ENCODE results near the gene CASK.
"Not testable (repeated sequence)": the region's sequence is repeated elsewhere in the genome, so short reads cannot be mapped to it uniquely, and the experiment has no call there.

The CASK gene

GRCh38 chrX:41543025-41543424 is 380.3 kb downstream of the CASK start:
- DNase-seq, result no peak

- DNase-seq, result no peak
These were observed 380.8 kb downstream of the CASK start for GRCh38 chrX:41542536-41542935.

- no peak for DNase-seq
These were observed 381.2 kb downstream of the CASK start for GRCh38 chrX:41542135-41542534.

- DNase-seq, result no peak
These were observed 382.0 kb downstream of the CASK start for GRCh38 chrX:41541386-41541785.

- DNase-seq, result no peak
These were observed 384.6 kb downstream of the CASK start for GRCh38 chrX:41538707-41539106.

DNA sequence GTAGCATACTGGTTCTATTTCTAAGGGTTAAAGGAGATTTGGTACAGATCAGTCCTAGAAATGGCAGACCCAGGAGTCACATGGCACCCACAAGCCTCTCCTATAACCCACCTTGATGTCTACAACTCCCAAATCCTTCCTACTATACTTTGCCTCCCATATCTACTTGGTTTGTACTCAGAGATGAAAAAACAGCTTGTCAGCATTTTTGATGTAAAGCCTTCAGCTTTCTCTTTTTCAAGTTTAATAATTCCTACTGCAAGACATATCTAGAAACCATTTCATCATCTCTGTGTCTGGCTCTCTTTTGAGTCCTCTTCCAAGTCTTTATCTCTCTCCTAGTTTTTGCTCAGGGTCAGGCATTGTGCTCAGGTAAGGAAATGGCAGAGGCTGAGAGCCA is 393.3 kb downstream of the CASK start:
- no peak for DNase-seq

DNA sequence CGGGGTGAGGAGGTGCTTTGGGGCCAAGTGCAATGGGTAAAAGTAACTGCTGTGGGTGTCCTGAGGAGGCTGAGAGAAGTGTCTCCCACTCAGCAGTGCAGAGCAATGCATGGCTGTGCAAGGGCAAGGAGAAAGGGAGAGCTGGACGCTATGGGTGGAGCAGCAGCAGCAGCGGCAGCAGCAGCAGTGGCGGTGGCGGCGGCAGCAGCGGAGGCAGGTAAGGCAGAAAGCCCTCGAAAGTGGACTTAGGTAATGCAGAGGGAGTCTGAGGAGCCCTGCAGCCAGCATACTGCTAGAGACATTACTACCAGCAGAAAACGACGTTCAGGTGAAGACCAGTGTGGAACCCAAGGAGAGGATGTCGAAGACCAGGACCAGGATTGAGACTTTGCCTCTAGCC is 394.1 kb downstream of the CASK start:
- DNase-seq, result no peak

GRCh38 chrX:41528784-41529183 is 394.6 kb downstream of the CASK start:
- DNase-seq, result no peak

- DNase-seq, result no peak
These were observed 396.4 kb downstream of the CASK start for GRCh38 chrX:41526925-41527324.

- no peak for DNase-seq
These were observed 397.1 kb downstream of the CASK start for GRCh38 chrX:41526271-41526670.

DNA sequence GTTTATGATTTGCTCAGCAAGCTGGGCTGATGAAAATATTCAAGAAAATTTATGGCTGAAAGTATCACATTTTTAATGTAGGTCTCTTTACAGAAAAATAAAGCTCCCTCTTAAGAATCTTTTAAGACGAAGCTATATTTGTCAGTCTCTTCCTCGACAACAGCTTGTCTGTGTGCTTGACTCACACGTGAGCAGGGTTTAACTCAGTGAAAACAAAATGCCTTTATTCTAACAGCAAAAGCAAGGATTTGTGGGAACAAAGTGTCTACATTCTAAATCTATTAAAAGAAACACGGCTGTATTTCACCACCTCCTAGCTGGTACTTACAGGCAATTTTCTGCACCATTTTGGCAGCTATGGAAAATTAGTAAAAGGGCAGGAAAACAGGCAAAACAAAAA is 400.7 kb downstream of the CASK start:
- no peak for DNase-seq

- DNase-seq, result no peak
These were observed 401.3 kb downstream of the CASK start for GRCh38 chrX:41522081-41522480.

DNA sequence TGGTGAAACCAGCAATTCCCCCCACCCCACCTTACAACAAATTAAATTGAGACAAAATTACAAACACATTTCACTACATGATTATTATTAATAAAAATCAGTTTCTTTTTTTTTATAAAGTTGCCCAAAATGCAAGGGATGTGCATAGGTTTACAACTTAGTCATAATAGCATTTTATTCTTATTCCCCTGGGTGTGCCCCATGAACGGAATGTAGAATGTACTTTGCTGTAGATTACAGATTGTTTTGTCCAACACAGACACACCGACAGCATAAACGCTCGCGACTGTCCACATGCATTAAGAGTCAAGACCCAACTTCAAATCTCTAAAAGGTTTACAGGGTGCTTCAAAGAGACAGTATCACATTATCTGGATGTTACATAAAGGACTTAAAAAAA is 403.9 kb downstream of the CASK start:
- no peak for DNase-seq

- DNase-seq, result no peak
These were observed 404.5 kb downstream of the CASK start for GRCh38 chrX:41518841-41519220.

- DNase-seq, result no peak
These were observed 405.1 kb downstream of the CASK start for GRCh38 chrX:41518127-41518840.

- no peak for DNase-seq
These were observed 406.2 kb downstream of the CASK start for GRCh38 chrX:41516999-41517765.

GRCh38 chrX:41516456-41516855 is 406.9 kb downstream of the CASK start:
- DNase-seq, result no peak

DNA sequence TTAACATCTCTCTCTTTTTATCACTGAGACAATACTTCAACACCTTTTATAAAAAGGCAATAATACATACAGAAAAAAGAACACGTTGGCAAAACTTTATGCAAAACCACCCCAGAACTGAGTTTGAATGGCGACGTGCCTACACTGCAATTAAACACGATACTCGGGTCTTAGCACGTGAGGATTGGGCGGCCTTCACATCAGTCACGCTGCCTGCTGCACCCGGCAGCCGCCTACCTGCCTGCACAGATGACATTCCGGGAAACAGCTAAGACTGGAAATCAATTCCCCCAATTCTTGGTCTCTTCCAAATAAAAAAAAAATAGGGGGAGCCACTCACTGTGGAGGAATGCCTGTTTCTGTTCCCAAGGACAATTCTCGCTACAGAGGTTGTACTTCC is 408.0 kb downstream of the CASK start:
- no peak for DNase-seq

GRCh38 chrX:41514179-41514578 is 409.2 kb downstream of the CASK start:
- DNase-seq, result no peak

- not testable (repeated sequence) for DNase-seq
These were observed 410.5 kb downstream of the CASK start for GRCh38 chrX:41512853-41513252.

- no peak for DNase-seq
These were observed 411.0 kb downstream of the CASK start for GRCh38 chrX:41512394-41512793.

DNA sequence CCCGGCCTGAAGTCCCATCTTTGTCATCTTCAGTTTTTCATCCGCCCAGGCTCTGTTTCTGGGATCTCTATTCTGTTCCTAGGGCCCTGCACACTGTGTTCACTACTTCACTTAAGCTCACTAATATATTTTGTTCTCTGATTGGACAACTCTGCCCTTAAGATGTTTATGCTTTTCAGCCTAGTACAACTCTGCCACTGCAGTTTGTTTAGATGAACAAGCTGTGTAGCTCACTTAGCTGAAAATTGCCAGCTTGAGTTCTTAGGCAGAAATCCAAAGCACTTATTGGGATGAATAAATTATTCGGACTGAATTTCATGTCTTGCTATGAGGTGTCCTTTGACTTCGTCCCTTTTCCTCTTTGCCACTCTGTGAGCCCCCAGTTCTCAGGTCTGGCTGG is 415.4 kb downstream of the CASK start:
- DNase-seq, result no peak

GRCh38 chrX:41502004-41502403 is 421.4 kb downstream of the CASK start:
- no peak for DNase-seq

DNA sequence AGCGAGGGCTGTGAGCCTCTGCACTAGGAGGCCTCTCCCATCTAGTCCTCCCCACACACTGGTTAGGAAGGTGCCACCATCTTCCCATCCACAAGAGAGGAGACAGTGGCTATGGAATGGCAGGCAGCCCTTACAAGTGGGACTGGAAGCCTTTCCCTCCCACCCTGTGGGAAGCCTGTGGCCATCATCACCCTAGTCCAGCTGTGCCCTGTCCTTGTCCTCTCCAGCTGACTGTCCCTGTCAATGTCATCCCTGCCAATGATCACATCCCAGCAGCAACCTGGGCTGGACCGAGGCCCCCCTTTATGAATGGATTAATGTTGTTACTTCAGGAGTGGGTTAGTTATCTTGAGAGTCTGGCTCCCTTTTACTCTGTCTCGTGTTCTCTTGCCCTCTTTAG is 423.4 kb downstream of the CASK start:
- DNase-seq, result no peak

- no peak for DNase-seq
These were observed 424.2 kb downstream of the CASK start for GRCh38 chrX:41499195-41499594.
